GM18505 (cell line): ENCODE data around the gene ADAM12.

ENCODE experiments used
- ATAC-seq: cut with Tn5 transposase; IDR thresholded peaks from one replicate; pipeline ENCODE4 v1.9.1; 2021; ENCODE audit not compliant: unreplicated experiment
- POLR2A ChIP-seq: IDR thresholded peaks from 4 replicates; pipeline ENCODE4 v1.6.1; 2011; ENCODE audit warnings: borderline replicate concordance; ENCODE audit not compliant: insufficient read depth, insufficient read length; ENCODE audit errors: extremely low read depth

The ADAM12 gene

DNA sequence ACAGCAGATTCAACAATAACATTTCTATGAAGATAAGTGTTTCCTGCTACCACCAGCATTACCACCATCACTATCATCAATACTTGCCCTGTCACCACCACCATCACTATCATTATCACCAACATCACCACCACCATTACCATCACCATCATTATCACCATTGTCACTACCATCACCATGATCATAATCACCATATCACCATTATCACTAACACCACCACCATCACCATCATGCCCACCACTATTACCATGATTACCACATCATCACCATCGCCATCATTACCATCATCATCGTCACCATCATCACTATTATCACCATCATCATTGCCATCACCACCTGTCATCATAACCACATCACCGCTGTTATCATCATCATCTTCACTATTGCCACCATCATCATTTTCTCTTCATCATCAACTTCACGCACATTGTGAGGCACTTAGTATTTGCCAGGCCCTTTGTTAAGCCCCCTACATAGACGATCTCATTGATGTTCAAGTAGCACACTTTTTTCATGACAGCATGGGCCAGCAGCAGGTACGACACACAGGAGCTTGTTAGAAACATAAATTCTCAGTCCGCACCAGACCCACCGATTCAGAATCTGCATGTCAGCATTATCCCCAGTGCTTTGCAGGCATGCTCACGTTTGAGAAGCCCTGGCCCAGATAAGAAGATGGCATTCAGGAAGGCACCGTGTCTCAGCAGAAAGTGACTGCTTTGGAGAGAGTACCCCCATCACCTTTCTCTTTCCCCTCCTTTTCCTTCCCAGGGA lies 161.1 kb downstream of the ADAM12 start:
- TF ChIP-seq POLR2A: no peak
- ATAC-seq: no peak

DNA sequence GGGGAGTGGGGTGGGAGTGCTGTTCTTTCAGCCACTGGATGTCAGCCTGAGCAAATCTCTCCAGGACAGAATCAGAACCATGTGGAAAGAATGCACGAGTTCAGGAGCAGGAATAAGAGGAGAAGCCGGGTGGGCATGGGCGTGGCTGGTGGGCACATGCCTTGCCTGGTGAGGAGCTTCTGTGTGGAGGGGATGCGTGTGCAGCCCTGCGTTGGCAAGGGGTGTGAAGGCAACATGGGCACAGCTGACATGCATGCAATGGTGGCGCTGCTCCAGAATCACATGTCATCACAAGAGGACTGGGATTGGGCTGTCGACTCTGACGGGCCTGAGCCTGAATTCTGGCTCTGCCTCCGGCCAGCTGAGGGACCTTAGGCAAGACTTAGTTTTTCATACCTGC lies 162.1 kb downstream of the ADAM12 start:
- TF ChIP-seq POLR2A: no peak
- ATAC-seq: no peak

GRCh38 chr10:126225672-126226008 lies 162.6 kb downstream of the ADAM12 start:
- TF ChIP-seq POLR2A: no peak
- ATAC-seq: no peak

- ATAC-seq: no peak
- TF ChIP-seq POLR2A: no peak
Observed at GRCh38 chr10:126224967-126225671, 163.2 kb downstream of the ADAM12 start.

DNA sequence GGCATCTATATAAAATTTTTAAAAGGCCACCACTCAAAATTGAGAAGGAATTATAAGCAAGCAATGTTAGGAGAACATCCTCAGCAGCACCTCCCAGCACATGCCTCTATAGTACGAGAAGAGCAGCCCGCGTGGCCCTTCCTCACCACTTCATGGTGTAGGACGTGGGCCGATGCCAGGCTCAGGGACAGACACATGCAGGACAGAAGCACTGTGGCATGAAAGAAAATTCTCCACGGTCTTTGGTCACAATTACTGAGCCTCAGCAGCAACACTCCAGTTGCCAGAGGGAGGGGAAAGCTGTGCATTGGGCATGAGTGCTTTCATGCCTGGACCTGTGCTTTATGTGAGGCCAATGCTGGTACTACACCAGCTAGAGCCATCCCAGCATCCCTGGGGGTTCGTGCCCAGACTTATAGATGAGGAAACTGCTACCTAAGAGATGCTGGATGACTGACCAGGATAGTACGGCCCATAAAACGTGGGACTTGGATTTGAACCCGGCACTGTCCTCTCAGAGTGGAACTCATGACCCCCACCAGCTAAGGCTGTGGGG lies 164.7 kb downstream of the ADAM12 start:
- ATAC-seq: no peak
- no peak for TF ChIP-seq POLR2A

- no peak for ATAC-seq
- TF ChIP-seq POLR2A: no peak
Observed at GRCh38 chr10:126222736-126223511, 165.4 kb downstream of the ADAM12 start.

DNA sequence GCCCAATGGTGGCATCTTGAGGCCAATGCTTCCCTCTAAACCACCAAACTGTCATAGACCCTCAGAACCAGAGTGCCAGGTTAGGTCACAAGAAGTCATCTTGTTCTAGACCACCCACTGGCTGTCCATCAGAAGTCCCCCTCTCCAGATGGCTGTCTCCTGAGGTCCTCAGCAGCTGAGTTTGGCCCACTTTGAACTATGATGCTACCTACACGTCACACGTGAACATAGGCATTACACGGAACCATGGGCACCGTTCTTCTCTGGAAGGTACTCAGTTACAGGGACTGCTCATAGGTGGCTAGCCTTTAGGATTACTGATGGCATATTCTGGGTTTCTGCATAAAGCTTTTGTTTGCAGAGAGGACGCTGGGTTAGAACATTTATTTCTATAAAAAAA lies 166.4 kb downstream of the ADAM12 start:
- no peak for ATAC-seq

DNA sequence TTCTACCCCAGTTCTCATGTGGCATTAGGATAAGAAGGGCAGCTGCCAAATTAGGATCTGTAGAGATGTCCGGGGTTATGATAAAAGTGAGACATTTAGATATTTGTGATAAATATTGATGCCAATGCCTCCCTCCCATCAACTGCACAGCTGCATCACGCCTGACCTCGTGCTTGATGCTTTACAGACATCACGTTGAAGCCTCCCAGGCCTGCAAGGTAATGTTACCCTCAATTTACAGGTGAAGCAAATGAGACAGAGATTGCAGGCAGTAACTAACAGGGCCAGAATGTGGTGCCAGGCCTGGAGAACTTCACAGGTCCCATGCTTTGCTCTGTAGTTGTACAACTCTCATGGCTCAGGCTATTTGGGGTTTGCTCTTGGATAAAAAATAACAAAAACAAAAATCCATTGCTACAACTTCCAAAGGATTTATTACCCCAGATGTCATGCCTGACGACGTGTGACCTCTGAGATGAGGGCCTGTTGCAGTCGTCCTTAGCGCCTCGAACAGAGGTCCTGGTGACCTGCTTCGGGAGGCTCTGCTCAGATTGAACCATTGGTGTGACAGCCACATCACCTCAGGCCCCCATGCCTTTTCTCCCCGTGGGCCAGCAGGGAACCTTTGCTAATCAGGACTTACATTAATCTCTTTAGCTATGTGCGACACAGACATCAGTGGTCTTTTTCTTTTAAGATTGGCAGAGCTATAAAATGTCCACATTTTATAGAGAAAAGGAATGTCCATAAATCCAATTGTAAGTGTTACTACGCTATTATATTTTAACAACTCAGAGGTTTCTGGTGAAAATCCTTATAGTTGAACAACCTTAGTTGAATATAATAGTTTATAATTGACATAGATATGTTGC lies 169.3 kb downstream of the ADAM12 start:
- no peak for TF ChIP-seq POLR2A
- ATAC-seq: no peak

More for the DNA sequence above, 166.4 kb downstream of the ADAM12 start:
- TF ChIP-seq POLR2A: no peak

DNA sequence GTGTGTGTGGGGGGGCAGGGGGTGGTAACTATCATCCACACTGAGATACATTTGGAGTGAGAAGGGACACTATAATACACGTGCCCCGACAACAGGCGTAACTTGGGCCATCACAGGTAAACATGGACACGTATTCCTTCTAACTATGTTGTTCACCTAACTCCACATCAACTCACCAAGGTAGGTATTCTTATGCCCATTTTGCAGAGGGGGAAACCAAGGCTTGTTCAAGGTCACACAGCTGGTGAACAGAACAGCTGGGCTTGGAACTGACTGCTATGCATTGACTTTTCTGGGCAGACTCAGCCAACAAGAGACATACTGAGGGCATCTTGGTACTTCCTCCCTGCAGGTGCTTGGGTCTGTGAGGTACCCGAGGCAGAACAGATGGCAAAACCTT lies 170.1 kb downstream of the ADAM12 start:
- no peak for TF ChIP-seq POLR2A
- ATAC-seq: no peak

DNA sequence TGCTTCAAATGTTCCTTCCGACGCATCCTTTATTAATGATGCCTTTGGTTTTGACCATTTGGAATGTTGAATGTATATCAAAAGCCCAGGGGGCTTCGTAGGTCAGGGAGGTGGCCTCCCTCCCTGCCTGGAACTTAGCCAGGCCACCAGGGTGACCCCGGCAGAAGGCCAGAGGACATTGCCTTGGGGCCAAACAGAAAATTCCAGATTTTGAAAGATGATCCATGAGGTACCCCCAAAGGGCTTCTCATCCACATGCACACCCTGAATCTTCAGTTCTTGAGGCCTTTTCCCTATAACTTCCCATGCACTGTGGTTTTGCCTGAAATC lies 171.7 kb downstream of the ADAM12 start:
- TF ChIP-seq POLR2A: no peak
- no peak for ATAC-seq

- TF ChIP-seq POLR2A: no peak
- no peak for ATAC-seq
Observed at GRCh38 chr10:126215746-126216631, 172.3 kb downstream of the ADAM12 start.

GRCh38 chr10:126214679-126215078 lies 173.6 kb downstream of the ADAM12 start:
- no peak for TF ChIP-seq POLR2A
- ATAC-seq: no peak
